GM12878 (cell line): Measurements from ENCODE around the gene RCC1. TPM values are rescaled to one million over a fixed set of nuclear protein-coding genes. Genes with fewer than 3 reads are reported as not detected.

ENCODE experiments used
- ATAC-seq: fragments of 200-7000 bp; cut with Tn5 transposase; 3 replicates; pipeline ENCODE4 v1.9.1; 2020; ENCODE audit warnings: mild to moderate bottlenecking, moderate library complexity
- BruUV-seq: library from RNA; stranded (reverse); fragments of 400-500 nt; replicated peaks from 2 replicates; lab custom pipeline; 2021; lab: Mats Ljungman, UMichigan
- CTCF ChIA-PET: fragments of 300-600 bp; sonication (Branson Sonifier 250); formaldehyde crosslinking; extraction: SDS; loops from one replicate; lab custom pipeline; 2021; ENCODE audit warnings: inconsistent platforms; lab: Yijun Ruan, JAX
- POLR2A ChIA-PET: fragments of 350-600 bp; formaldehyde crosslinking; extraction: SDS; loops from one replicate; lab custom pipeline; 2021; ENCODE audit warnings: inconsistent platforms; lab: Charles Lee
- RAD21 ChIA-PET: fragments of 300-600 bp; sonication (Branson Sonifier 250); formaldehyde crosslinking; loops from one replicate; lab custom pipeline; 2023; ENCODE audit warnings: antibody characterized with exemption; ENCODE audit not compliant: unreplicated experiment; lab: Charles Lee
- SMC1A ChIA-PET: fragments of 300-600 bp; sonication (Branson Sonifier 250); formaldehyde crosslinking; loops from one replicate; lab custom pipeline; 2023; ENCODE audit not compliant: unreplicated experiment, uncharacterized antibody; lab: Charles Lee
- DNase-seq: peaks from one replicate; pipeline ENCODE4 v3.0.0-alpha.2; 2011; ENCODE audit warnings: low read depth, low spot score
- FAIRE-seq: peaks from 3 replicates; lab custom pipeline; 2011; peaks lifted over from hg19 to GRCh38; lab: Jason Lieb, UNC
- H2AFZ ChIP-seq: 2 replicates; pipeline ENCODE4 v1.6.0; 2011; ENCODE audit warnings: low read depth, low read length, control low read depth; ENCODE audit not compliant: control insufficient read depth
- H3K27ac ChIP-seq: 2 replicates; pipeline ENCODE4 v1.5.1; 2011; ENCODE audit warnings: control low read depth; ENCODE audit not compliant: control insufficient read depth, insufficient read depth
- H3K27me3 ChIP-seq, 2 experiments: replicated peaks in 1 of 2; 2 replicates each; pipeline versions ENCODE4 v1.6.0 to v1.6.1; 2011; ENCODE audit warnings: low read length in 1 of 2; ENCODE audit not compliant: control insufficient read depth in 2 of 2, insufficient read depth in 2 of 2
- H3K36me3 ChIP-seq, 2 experiments: 2 replicates each; pipeline ENCODE4 v1.5.1; 2011; ENCODE audit warnings: low read length in 1 of 2; ENCODE audit not compliant: control insufficient read depth in 2 of 2, insufficient read depth in 2 of 2
- H3K4me1 ChIP-seq: 2 replicates; pipeline ENCODE4 v1.6.1; 2011; ENCODE audit warnings: mild to moderate bottlenecking, low read length, moderate library complexity, mixed read lengths; ENCODE audit not compliant: control insufficient read depth, insufficient read depth
- H3K4me2 ChIP-seq: 2 replicates; pipeline ENCODE4 v1.6.0; 2011; ENCODE audit warnings: control low read depth; ENCODE audit not compliant: control insufficient read depth, insufficient read depth
- H3K4me3 ChIP-seq: fragments of 200-600 bp; sonication (generic); 2 replicates; pipeline ENCODE4 v1.5.1; 2016
- H3K79me2 ChIP-seq: 2 replicates; pipeline ENCODE4 v1.6.0; 2011; ENCODE audit warnings: low read length; ENCODE audit not compliant: control insufficient read depth, insufficient read depth
- H3K9ac ChIP-seq: 2 replicates; pipeline ENCODE4 v1.8.0; 2011; ENCODE audit warnings: low read length, control low read depth, mixed read lengths; ENCODE audit not compliant: control insufficient read depth, insufficient read depth
- H3K9me3 ChIP-seq: replicated peaks from 3 replicates; pipeline ENCODE4 v1.5.1; 2011; ENCODE audit warnings: mild to moderate bottlenecking, low read length; ENCODE audit not compliant: control insufficient read depth, insufficient read depth
- H4K20me1 ChIP-seq: 2 replicates; pipeline ENCODE4 v1.6.0; 2011; ENCODE audit not compliant: control insufficient read depth, insufficient read depth
- ATF7 ChIP-seq: fragments of 450-650 bp; IDR thresholded peaks from 2 replicates; pipeline ENCODE4 v1.6.1; 2016; ENCODE audit warnings: low read depth, mild to moderate bottlenecking
- CBFB ChIP-seq: IDR thresholded peaks from 2 replicates; pipeline ENCODE4 v1.6.1; 2016; ENCODE audit warnings: antibody characterized with exemption, low read depth
- CBX5 ChIP-seq: sonication (generic); IDR thresholded peaks from 2 replicates; pipeline ENCODE4 v1.6.1; 2016; ENCODE audit warnings: low read depth, moderate library complexity, mild to moderate bottlenecking, inconsistent platforms
- MXI1 ChIP-seq: fragments of 150-350 bp; IDR thresholded peaks from 2 replicates; pipeline ENCODE4 v1.6.1; 2011; ENCODE audit warnings: low read depth, mild to moderate bottlenecking, inconsistent platforms, low read length, improper control_type of control experiment
- PAX8 ChIP-seq: fragments of 450-650 bp; IDR thresholded peaks from 2 replicates; pipeline ENCODE4 v1.6.1; 2017; ENCODE audit warnings: mild to moderate bottlenecking, moderate library complexity
- WGBS: methylation state at CpG from one replicate; pipeline ENCODE4 v1.1.6; 2016; ENCODE audit warnings: low lambda C conversion rate; ENCODE audit not compliant: insufficient replicate concordance, insufficient coverage; ENCODE audit errors: missing lambda C conversion rate; 5-methylcytosine and 5-hydroxymethylcytosine counted together
- in situ Hi-C: fragments of 300-500 bp; cut with MboI; formaldehyde crosslinking; loops from 9 replicates; pipeline ENCODE4 v1.14.3; 2018; ENCODE audit warnings: mixed read lengths
- intact Hi-C: fragments of 100-400 bp; cut with micrococcal nuclease; formaldehyde crosslinking; loops from one replicate; pipeline ENCODE4 v1.14.2; 2022; ENCODE audit not compliant: unreplicated experiment
- polyA plus RNA-seq, 11 experiments: library from polyadenylated mRNA; depleted of rRNA in 4 of 11; unstranded in 6 of 11; stranded (reverse) in 5 of 11; fragments of >200 nt; fragmentation: Nextera tagmentation in 4 of 11; fragmentation: Illumina TruSeq in 1 of 11; extraction: Ambion mirVana in 4 of 11; extraction: Trizol in 1 of 11; gene quantifications; 1 replicate in 1 of 11; 2 replicates in 10 of 11; pipeline versions ENCODE4 v1.2.1 to v1.2.3, GENCODE V29; 2011 to 2016; ENCODE audit warnings: inconsistent platforms in 2 of 11, missing spikeins in 2 of 11, low read depth in 1 of 11
- total RNA-seq, 4 experiments: library from RNA; depleted of rRNA in 3 of 4; stranded (reverse); fragments of >200 nt in 3 of 4; fragmentation: Illumina TruSeq in 1 of 4; extraction: Trizol in 1 of 4; gene quantifications; 2 replicates each; pipeline versions ENCODE4 v1.2.1 to v1.2.3, GENCODE V29; 2013 to 2021
- TF ChIP-seq, protein P1 (sequence below): fragments of 450-650 bp; IDR thresholded peaks from 2 replicates; pipeline ENCODE4 v1.6.1; 2017; ENCODE audit warnings: mild to moderate bottlenecking
- TF ChIP-seq, protein P2 (sequence below): fragments of 450-650 bp; IDR thresholded peaks from 2 replicates; pipeline ENCODE4 v1.6.1; 2017; ENCODE audit warnings: antibody characterized with exemption, mild to moderate bottlenecking, moderate library complexity
- TF ChIP-seq, protein P3 (sequence below): IDR thresholded peaks from 2 replicates; pipeline ENCODE4 v1.6.1; 2011; ENCODE audit warnings: mild to moderate bottlenecking, low read depth, low read length, moderate library complexity; ENCODE audit not compliant: insufficient replicate concordance
- TF ChIP-seq, protein P4 (sequence below): fragments of 450-650 bp; IDR thresholded peaks from 2 replicates; pipeline ENCODE4 v1.6.1; 2018; ENCODE audit warnings: mild to moderate bottlenecking, low read depth, moderate library complexity; ENCODE audit not compliant: partially characterized antibody

The RCC1 gene
- total and polyA plus RNA-seq, 10 of the 15 experiments (the other 5 are each of a cell fraction or from before 2014, with no cell fraction given) = 8.3 to 99.4 (median 74.6) TPM

DNA sequence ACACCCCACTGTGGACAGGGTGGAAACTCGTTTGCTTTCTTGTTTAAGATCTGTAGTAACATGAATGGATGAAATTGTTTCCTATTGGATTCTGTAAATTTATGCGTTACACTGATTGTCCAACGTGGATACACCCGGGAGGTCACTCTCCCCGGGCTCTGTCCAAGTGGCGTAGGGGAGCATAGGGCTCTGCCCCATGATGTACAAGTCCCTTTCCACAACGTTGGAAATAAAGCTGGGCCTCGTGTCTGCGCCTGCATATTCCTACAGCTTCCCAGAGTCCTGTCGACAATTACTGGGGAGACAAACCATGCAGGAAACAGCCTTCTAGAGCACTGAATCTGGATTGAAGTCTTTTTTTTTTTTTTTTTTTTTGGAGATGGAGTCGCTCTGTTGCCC lies 1.4 kb downstream of the RCC1 start (continued):
- TF ChIP-seq, protein P1, sequence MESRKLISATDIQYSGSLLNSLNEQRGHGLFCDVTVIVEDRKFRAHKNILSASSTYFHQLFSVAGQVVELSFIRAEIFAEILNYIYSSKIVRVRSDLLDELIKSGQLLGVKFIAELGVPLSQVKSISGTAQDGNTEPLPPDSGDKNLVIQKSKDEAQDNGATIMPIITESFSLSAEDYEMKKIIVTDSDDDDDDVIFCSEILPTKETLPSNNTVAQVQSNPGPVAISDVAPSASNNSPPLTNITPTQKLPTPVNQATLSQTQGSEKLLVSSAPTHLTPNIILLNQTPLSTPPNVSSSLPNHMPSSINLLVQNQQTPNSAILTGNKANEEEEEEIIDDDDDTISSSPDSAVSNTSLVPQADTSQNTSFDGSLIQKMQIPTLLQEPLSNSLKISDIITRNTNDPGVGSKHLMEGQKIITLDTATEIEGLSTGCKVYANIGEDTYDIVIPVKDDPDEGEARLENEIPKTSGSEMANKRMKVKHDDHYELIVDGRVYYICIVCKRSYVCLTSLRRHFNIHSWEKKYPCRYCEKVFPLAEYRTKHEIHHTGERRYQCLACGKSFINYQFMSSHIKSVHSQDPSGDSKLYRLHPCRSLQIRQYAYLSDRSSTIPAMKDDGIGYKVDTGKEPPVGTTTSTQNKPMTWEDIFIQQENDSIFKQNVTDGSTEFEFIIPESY = no peak
- TF ChIP-seq ATF7 = no peak

DNA sequence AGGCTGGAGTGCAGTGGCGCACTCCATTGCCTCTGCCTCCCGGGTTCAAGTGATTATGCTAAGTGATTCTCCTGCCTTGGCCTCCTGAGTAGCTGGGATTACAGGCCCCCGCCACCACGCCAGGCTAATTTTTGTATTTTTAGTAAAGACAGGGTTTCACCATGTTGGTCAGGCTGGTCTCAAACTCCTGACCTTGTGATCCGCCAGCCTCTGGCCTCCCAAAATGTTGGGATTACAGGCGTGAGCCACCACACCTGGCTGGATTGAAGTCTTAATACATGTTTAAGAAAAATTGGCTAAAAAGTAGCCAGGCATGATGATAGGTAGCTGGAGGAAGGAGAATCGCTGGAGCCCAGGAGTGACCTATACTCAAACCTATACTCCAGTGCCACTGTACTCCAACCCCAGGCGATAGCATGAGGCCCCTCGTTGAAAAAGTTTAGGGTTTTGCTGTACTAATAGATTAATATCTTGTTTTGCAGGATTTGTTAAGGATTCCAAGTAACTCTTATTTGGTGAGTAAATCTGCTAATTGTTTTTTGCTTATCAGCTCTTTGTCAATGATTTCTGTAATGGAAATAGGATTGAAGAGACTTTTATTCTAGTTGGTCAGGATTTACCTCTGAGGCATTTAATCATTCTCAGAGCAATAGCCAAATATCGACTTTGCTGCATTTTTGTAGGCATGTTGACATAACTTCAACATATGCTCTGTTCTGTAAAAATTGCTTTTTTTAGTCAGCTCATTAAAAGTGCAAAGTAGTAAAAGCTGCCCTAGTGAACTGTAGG lies 2.0 kb downstream of the RCC1 start:
- Histone ChIP-seq H3K4me1 (peaks cover 10% of the 10 kb centered on the region), H3K27me3 (no peaks in the 10 kb centered on the region), H3K9me3 (no peaks in the 10 kb centered on the region; the same call in 2 of the 3 replicates), H3K4me3 (peak overlapping the region; percentile 84), H3K36me3 (peaks cover 19 to 33% of the 10 kb centered on the region in 2 experiments), H3K79me2 (peaks cover 58% of the 10 kb centered on the region), H4K20me1 (peaks cover 5% of the 10 kb centered on the region), H3K4me2 (peak overlapping the region; percentile 94), H3K27ac (peak overlapping the region; percentile 94), H3K9ac (peak overlapping the region; percentile 100), H2AFZ (no peak overlapping the region)
- RAD21 ChIA-PET = interaction anchor here (0.7 to 3.8 kb wide), 5 partner anchors 46 to 139 kb away, joined by 3 to 16 read pairs (median 4); partner anchors contain the start of gene TRNAU1AP
- in situ Hi-C loops (no loop called here), intact Hi-C loops (no loop called here)
- FAIRE-seq = no peak
- CTCF ChIA-PET = interaction anchor here (0.6 to 8.9 kb wide), 8 partner anchors 9 to 259 kb away, joined by 3 to 58 read pairs (median 4); partner anchors contain the start of gene TAF12
- DNase-seq = no peak
- no peak for ATAC-seq
- 0% methylated on average over 10 of the region's 10 CpGs for WGBS
- no TSS peak for BruUV-seq
- POLR2A ChIA-PET = interaction anchor here (0.5 to 8.7 kb wide), 16 partner anchors 9 to 679 kb away, joined by 3 to 81 read pairs (median 5); partner anchors contain the start of gene TAF12
- SMC1A ChIA-PET = interaction anchor here (0.7 to 4.0 kb wide), 10 partner anchors 10 to 259 kb away, joined by 3 to 28 read pairs (median 4); no protein-coding TSS in a partner anchor
- TF ChIP-seq CBFB = peak; percentile 29; the same call in 1 of the 2 replicates
- TF ChIP-seq PAX8 = 0 out of 2 replicates have a peak, but pooled peaks have one; percentile 58
- no peak for TF ChIP-seq MXI1
- TF ChIP-seq CBX5 = no peak
- TF ChIP-seq, protein P2, sequence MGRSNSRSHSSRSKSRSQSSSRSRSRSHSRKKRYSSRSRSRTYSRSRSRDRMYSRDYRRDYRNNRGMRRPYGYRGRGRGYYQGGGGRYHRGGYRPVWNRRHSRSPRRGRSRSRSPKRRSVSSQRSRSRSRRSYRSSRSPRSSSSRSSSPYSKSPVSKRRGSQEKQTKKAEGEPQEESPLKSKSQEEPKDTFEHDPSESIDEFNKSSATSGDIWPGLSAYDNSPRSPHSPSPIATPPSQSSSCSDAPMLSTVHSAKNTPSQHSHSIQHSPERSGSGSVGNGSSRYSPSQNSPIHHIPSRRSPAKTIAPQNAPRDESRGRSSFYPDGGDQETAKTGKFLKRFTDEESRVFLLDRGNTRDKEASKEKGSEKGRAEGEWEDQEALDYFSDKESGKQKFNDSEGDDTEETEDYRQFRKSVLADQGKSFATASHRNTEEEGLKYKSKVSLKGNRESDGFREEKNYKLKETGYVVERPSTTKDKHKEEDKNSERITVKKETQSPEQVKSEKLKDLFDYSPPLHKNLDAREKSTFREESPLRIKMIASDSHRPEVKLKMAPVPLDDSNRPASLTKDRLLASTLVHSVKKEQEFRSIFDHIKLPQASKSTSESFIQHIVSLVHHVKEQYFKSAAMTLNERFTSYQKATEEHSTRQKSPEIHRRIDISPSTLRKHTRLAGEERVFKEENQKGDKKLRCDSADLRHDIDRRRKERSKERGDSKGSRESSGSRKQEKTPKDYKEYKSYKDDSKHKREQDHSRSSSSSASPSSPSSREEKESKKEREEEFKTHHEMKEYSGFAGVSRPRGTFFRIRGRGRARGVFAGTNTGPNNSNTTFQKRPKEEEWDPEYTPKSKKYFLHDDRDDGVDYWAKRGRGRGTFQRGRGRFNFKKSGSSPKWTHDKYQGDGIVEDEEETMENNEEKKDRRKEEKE = no peak
- TF ChIP-seq, protein P3, sequence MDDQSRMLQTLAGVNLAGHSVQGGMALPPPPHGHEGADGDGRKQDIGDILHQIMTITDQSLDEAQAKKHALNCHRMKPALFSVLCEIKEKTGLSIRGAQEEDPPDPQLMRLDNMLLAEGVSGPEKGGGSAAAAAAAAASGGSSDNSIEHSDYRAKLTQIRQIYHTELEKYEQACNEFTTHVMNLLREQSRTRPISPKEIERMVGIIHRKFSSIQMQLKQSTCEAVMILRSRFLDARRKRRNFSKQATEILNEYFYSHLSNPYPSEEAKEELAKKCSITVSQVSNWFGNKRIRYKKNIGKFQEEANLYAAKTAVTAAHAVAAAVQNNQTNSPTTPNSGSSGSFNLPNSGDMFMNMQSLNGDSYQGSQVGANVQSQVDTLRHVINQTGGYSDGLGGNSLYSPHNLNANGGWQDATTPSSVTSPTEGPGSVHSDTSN = no peak
- TF ChIP-seq, protein P4, sequence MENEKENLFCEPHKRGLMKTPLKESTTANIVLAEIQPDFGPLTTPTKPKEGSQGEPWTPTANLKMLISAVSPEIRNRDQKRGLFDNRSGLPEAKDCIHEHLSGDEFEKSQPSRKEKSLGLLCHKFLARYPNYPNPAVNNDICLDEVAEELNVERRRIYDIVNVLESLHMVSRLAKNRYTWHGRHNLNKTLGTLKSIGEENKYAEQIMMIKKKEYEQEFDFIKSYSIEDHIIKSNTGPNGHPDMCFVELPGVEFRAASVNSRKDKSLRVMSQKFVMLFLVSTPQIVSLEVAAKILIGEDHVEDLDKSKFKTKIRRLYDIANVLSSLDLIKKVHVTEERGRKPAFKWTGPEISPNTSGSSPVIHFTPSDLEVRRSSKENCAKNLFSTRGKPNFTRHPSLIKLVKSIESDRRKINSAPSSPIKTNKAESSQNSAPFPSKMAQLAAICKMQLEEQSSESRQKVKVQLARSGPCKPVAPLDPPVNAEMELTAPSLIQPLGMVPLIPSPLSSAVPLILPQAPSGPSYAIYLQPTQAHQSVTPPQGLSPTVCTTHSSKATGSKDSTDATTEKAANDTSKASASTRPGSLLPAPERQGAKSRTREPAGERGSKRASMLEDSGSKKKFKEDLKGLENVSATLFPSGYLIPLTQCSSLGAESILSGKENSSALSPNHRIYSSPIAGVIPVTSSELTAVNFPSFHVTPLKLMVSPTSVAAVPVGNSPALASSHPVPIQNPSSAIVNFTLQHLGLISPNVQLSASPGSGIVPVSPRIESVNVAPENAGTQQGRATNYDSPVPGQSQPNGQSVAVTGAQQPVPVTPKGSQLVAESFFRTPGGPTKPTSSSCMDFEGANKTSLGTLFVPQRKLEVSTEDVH = no peak
